ENCODE data around the gene PTPRT.

The PTPRT gene

GRCh38 chr20:43016257-43016656 is 173.4 kb downstream of the PTPRT start:
- DNase-seq, result no peak

DNA sequence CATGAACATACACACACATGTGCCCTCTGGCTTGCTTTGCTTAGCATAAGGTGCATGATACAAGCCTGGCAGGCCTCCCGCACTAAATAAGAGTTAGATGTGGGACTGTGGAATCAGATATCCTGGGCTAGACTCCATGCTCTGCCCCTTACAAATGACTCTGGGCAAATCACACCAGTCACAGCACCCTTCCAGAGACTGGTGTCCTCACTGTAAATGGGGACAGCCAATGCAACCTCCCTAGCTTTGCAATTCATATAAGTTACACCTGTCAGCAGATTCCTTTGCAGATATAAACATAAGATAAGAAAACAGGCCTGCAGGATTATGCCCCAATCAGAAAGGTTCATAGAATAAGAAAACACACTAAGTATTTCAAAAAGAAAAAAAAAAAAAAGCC is 174.1 kb downstream of the PTPRT start:
- no peak for DNase-seq

DNA sequence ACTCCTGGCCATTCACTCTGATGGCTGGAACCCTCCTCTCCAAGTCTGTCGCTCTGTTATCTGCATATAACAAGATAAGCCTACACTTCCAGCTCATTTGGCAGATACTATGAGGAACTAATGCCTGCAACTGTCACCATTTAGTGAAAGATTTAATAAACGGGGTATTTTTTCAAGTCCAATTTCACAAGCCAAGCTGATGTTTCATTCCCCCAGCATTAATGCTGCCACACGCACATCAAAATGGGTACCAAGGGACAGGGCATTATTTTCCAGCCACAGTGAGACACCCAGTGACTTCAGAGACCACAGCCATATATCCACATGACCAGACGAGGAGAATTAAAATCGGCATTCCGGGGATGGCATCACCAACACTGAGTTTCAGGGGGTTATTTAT is 175.5 kb downstream of the PTPRT start:
- DNase-seq, result no peak

DNA sequence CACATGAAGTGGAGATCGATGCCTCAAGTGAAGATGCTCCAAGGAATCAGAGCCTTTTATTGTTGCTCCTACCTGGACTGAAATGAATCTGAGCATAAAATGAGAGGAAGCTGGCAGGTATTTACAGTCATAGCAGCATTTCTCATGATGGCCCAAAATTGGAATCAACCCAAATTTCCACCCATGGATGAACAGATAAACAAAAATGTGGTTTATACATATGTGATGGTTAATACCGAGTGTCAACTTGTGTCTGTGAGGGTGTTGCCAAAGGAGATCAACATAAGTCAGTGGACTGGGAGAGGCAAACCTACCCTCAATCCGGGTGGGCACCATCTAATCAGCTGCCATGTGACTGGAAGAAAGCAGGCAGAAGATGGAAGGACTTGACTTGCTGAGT is 178.2 kb downstream of the PTPRT start:
- no peak for DNase-seq

DNA sequence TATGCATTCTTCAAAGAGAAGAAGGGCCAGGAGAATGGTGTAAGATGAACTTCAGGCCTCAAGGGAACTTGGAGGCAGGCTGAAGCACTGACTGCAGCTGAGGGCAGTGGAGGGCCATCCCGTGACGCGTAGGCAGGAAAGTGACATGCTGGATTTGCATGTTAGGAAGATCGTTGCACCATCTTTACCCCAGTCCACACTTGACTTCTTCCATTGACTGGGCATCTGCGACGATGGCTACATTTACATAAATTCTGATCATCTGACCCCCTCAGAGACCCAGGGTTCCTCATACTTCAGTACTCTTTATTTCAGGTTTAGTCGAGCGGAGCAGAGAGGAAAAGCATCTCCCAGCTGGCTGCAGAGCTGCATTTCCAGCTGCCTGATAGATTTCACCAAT is 180.2 kb downstream of the PTPRT start:
- no peak for DNase-seq

- no peak for DNase-seq
Observed at GRCh38 chr20:43007525-43007924, 182.2 kb downstream of the PTPRT start.

DNA sequence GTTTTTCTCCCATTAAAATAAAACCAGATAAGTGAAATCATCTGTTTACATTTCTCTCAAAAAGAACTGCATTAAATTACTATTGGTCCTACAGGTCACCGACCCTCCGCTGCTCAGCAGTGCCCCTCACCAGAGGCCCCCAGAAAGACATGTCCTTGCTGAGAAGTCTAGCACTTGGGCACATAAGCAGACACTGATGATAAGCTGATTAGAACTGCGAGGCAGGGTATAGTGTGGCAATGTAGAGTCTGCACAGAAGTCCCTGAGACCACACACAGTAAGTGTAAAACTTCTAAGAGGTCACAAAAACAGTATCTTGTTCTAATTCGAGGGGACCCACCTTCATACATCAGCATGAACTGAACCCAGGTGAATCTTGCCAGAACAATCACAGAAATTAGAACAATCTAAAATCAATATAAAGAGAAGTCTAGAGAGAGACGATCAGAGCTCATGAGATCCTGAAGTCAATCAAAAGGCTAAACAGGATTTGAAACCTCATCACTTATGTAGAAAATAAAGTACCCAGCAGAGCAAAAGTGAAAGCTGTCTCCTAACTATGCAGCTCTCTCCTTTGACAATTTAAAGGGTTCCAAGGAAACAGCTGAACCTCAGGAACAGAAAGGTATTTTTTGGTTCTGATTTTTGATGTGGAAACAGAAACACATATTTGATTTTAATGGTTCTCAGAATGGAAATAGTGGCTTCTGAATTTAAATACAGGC is 182.9 kb downstream of the PTPRT start:
- no peak for DNase-seq

- DNase-seq, result no peak
Observed at GRCh38 chr20:43003318-43003944, 186.3 kb downstream of the PTPRT start.

GRCh38 chr20:42996141-42996540 is 193.6 kb downstream of the PTPRT start:
- no peak for DNase-seq

DNA sequence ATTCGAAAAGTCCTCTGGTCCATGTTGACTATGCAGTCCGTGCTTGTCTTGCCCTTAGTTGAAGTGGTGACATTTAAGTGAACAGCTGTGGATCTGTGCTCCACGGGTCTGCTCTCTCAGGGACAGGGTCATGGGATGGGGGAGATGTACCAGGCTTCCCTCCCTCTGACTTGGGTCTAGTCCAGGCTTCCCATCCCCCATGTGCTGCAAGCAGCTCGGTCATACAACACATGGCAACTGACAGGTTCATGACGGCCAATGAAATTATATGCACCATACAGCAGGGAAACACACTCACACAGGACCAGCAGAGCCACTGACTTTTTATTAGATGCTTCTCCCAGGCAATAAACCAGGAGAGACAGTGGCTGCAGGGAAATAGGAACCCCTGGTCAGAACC is 201.4 kb downstream of the PTPRT start:
- DNase-seq, result no peak

DNA sequence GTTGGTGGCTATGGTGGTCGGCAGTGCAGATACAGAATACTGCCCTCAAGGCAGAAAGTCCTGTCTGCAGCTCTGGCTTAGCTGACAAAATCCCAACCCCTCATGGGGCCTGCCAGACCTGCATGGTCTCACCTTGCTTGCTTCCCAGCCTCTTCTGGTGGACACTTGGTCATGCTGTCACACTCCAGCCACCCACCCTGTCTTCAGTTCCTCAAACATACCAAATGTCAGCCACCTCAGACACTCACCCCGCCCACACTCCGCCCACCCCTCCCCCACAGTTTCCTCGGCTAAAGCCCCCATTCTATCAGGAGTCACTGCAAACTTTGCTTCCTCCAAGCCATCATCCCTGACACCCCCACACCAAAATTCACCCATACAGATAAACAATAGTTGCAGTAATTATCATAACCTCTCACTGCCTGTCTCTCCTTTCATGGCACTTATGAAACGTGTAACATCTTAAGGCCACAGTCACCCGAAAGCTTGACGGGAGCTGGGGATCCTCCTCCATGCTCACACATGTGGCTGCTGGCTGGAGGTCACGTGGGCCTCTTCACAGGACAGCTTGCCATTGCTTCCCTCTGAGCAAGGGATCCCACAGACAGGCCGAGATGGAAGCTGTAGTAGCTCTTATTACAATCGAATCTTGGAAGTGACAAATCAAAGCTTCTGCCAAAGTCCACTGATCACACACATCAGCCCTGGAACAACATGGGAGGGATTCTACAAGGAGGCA is 202.2 kb downstream of the PTPRT start:
- no peak for DNase-seq

- no peak for DNase-seq
Observed at GRCh38 chr20:42986143-42986773, 203.4 kb downstream of the PTPRT start.

DNA sequence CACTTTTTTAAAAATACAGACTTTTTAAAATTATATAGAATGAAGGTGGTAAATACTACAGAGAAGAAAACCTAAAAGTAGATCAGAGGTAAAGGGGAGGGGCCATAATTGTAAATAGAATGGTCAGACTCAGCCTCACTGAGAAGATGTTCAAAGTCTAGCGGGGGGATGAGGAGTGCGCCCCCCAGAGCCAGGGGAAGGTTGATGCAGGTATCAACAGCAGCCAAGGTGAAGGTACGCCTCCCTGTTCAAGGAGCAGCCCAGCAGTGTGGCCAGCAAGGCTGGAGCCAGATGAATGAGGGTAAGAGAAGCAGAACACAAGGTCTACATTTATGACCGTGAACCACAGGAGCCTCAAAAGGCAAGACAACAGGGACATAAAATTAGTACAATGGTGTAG is 204.1 kb downstream of the PTPRT start:
- no peak for DNase-seq

GRCh38 chr20:42982218-42982617 is 207.5 kb downstream of the PTPRT start:
- DNase-seq, result no peak

GRCh38 chr20:42981253-42981652 is 208.5 kb downstream of the PTPRT start:
- no peak for DNase-seq

DNA sequence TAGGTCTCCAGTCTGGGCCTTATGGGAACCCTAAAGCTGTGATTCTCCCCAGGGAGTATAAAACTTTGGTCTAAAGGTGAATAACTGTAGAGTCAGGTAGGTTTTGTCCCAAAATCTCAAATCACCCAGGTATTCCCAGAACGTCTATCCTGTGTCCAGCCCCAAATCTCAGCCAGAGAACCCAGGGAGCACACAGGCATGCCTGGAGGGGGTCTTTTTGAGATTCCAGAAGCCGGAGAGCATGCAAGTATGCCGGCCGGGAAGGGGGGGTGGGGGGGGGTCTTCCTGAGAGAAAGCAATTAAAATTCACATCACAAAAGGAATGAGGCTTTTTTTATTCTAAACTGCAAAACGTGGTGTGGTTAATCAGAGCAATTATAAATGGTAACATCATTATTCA is 210.0 kb downstream of the PTPRT start:
- no peak for DNase-seq

DNA sequence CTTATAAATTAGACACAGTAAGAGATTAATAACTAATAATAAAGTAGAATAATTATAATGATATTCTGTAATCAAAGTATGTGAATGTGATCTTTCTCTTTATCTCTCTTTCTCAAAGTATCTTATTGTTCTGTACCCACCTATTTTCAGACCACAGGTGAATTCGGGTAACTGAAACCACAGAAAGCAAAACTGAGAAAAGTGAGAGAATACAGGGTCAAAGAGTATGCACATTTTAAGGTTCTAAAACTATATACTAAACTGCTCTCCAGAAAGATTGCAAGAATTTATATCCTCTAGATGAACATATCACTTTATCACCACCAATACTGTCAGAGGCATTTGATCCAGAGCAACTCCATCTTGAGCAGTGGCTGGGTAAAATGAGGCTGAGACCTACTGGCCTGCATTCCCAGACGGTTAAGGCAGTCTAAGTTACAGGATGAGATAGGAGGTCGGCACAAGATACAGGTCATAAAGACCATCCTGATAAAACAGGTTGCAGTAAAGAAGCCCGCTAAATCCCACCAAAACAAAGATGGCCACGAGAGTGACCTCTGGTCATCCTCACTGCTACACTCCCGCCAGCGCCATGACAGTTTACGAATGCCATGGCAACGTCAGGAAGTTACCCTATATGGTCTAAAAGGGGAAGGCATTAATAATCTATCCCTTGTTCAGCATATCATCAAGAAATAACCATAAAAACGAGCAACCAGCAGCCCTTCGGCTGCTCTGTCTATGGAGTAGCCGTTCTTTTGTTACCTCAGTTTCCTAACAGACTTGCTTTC is 211.3 kb downstream of the PTPRT start:
- DNase-seq, result no peak

- no peak for DNase-seq
Observed at GRCh38 chr20:42975974-42976373, 213.7 kb downstream of the PTPRT start.

GRCh38 chr20:42974347-42974746 is 215.4 kb downstream of the PTPRT start:
- DNase-seq, result no peak

GRCh38 chr20:42972591-42972990 is 217.1 kb downstream of the PTPRT start:
- no peak for DNase-seq

GRCh38 chr20:42968746-42969145 is 221.0 kb downstream of the PTPRT start:
- DNase-seq, result no peak

- no peak for DNase-seq
Observed at GRCh38 chr20:42963796-42964195, 225.9 kb downstream of the PTPRT start.

- DNase-seq, result no peak
Observed at GRCh38 chr20:42961771-42962170, 227.9 kb downstream of the PTPRT start.
